Upper lobe of left lung (tissue), 6 donors: ENCODE results near the gene ZNF385D. TPM values are rescaled to one million over a fixed set of nuclear protein-coding genes. Genes with fewer than 3 reads are reported as not detected.

ENCODE experiments used
- ATAC-seq, 2 donors: fragments of 200-7000 bp; cut with Tn5 transposase; one replicate each; pipeline ENCODE4 v1.9.1; 2022; ENCODE audit warnings: mild to moderate bottlenecking in 2 of 2, moderate library complexity in 2 of 2; ENCODE audit not compliant: low FRiP score in 2 of 2
- DNase-seq, 2 donors: peaks; one replicate each; pipeline ENCODE4 v3.0.0-alpha.2; 2019 to 2020
- H3K27ac ChIP-seq, 4 donors: fragments of 200-600 bp; sonication (generic); one replicate each; pipeline ENCODE4 v1.5.1; 2016 to 2019
- H3K27me3 ChIP-seq, 4 donors: fragments of 200-600 bp; sonication (generic); one replicate each; pipeline ENCODE4 v1.5.1; 2017 to 2019
- H3K36me3 ChIP-seq, 4 donors: fragments of 200-600 bp; sonication (generic); one replicate each; pipeline ENCODE4 v1.5.1; 2016 to 2019
- H3K4me1 ChIP-seq, 4 donors: fragments of 200-600 bp; sonication (generic); one replicate each; pipeline ENCODE4 v1.5.1; 2018 to 2019
- H3K4me3 ChIP-seq, 4 donors: fragments of 200-600 bp; sonication (generic); one replicate each; pipeline ENCODE4 v1.5.1; 2017 to 2019; ENCODE audit warnings: mild to moderate bottlenecking in 2 of 4, moderate library complexity in 1 of 4
- H3K9me3 ChIP-seq, 4 donors: fragments of 200-600 bp; sonication (generic); one replicate each; pipeline ENCODE4 v1.5.1; 2018 to 2019
- EP300 ChIP-seq, 4 donors: sonication (generic); formaldehyde crosslinking; IDR thresholded peaks; one replicate each; pipeline ENCODE4 v1.5.1; 2017; ENCODE audit warnings: antibody characterized with exemption in 4 of 4, control low read depth in 2 of 4
- POLR2A ChIP-seq, 4 donors: fragments of 450-650 bp; IDR thresholded peaks; one replicate each; pipeline ENCODE4 v1.5.1; 2016 to 2017; ENCODE audit warnings: antibody characterized with exemption in 4 of 4, mild to moderate bottlenecking in 2 of 4
- POLR2AphosphoS5 ChIP-seq, 2 donors: sonication (generic); formaldehyde crosslinking; IDR thresholded peaks; one replicate each; pipeline ENCODE4 v1.5.1; 2017; ENCODE audit warnings: antibody characterized with exemption in 2 of 2
- WGBS, 2 donors: methylation state at CpG; one replicate each; pipeline ENCODE4 v1.1.5; 2017 to 2018; 5-methylcytosine and 5-hydroxymethylcytosine counted together
- total RNA-seq, 6 donors: library from RNA; depleted of rRNA in 4 of 6; stranded (reverse); fragments of >200 nt in 4 of 6; gene quantifications; one replicate each; pipeline versions ENCODE4 v1.1.0 to v1.2.1, GENCODE V29; 2016 to 2021
- TF ChIP-seq, protein P1 (sequence below), 6 experiments: fragments of 450-650 bp in 4 of 6; fragments of 200-600 bp in 2 of 6; sonication (generic) in 2 of 6; IDR thresholded peaks; one replicate each; pipeline ENCODE4 v1.5.1; 2016 to 2019; ENCODE audit warnings: antibody characterized with exemption in 6 of 6
- donor health status: DM: no; HTN: no; CAD: no; lungs with moderate emphysema.
- donor health status: DM: no; HTN: yes; CAD: no; lungs with severe emphysema.

The ZNF385D gene
- total RNA-seq, 6 donors from 2014 or later: 0.20 to 9.2 (median 0.76) TPM; not detected in 1

DNA sequence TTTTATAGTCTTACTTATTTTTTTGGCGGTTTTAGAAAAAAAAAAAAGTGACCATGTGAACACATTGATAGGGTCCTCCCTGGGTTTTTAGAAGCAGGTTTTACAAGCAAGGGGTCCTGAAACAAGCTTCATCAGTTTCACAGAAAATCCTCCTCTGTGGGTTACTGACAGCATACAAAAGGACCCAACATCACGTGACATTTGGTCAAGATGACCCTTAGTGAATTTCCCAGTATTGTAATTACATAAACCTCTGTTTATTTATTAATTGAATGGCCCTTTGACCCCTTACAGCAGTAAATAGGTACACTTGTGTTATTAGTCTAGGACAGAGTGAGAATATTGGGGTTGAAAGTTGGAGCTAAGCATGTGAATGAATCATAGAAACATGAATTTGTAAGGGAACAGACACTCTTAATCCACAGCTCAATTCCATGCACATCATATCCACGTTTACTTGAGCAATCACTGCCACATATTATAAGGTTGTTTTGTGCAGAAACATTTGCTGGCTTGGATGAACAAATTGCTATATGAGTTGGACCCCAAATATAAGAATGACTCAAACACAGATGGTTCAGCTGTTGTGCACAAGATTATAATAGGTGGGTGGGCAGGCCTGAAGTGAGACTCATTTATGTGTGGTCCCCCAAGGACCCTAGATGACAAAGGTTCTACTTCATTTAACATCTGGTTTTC is 137.5 kb downstream of the ZNF385D start:
- ATAC-seq (no peak), DNase-seq (no peak)
- Histone ChIP-seq H3K9me3 (no peaks in the 10 kb centered on the region), H3K4me1 (no peaks in the 10 kb centered on the region), H3K4me3 (no peak overlapping the region), H3K27ac (no peak overlapping the region), H3K27me3 (no peaks in the 10 kb centered on the region), H3K36me3 (no peaks in the 10 kb centered on the region)
- no peak for TF ChIP-seq EP300 (IDR thresholded peaks at IDR 0.05)
- no peak for TF ChIP-seq POLR2AphosphoS5 (IDR thresholded peaks at IDR 0.05)
- TF ChIP-seq, protein P1, sequence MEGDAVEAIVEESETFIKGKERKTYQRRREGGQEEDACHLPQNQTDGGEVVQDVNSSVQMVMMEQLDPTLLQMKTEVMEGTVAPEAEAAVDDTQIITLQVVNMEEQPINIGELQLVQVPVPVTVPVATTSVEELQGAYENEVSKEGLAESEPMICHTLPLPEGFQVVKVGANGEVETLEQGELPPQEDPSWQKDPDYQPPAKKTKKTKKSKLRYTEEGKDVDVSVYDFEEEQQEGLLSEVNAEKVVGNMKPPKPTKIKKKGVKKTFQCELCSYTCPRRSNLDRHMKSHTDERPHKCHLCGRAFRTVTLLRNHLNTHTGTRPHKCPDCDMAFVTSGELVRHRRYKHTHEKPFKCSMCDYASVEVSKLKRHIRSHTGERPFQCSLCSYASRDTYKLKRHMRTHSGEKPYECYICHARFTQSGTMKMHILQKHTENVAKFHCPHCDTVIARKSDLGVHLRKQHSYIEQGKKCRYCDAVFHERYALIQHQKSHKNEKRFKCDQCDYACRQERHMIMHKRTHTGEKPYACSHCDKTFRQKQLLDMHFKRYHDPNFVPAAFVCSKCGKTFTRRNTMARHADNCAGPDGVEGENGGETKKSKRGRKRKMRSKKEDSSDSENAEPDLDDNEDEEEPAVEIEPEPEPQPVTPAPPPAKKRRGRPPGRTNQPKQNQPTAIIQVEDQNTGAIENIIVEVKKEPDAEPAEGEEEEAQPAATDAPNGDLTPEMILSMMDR (IDR thresholded peaks at IDR 0.05): no peak
- 76 to 80% methylated on average over 3 of the region's 3 CpGs for WGBS, 2 donors

DNA sequence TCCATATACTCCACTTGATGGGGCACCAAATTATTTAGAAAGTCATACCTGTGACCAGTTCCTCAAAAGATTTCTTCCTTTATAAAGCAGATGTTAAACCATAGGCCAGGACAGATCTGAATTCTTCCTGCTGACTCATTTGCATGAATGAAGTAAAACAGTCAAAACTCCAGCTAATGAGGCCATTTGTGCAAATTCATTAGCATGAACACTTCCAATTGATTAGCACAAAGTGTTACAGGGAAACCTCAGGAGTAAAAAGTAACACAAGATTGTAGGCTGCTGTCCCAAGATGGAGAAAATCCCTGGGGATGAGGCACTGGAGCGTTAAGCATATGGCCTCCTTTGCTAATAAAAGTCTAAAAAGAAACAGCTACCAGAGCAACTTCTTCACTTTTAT is 149.8 kb downstream of the ZNF385D start:
- Histone ChIP-seq H3K4me1 (no peaks in the 10 kb centered on the region), H3K4me3 (no peak overlapping the region), H3K27ac (no peak overlapping the region), H3K9me3 (no peaks in the 10 kb centered on the region), H3K36me3 (no peaks in the 10 kb centered on the region), H3K27me3 (no peaks in the 10 kb centered on the region)
- 86 to 88% methylated on average over 1 of the region's 1 CpG for WGBS, 2 donors
- DNase-seq (no peak), ATAC-seq (no peak)
- no peak for TF ChIP-seq EP300 (IDR thresholded peaks at IDR 0.05)
- no peak for TF ChIP-seq POLR2AphosphoS5 (IDR thresholded peaks at IDR 0.05)
- TF ChIP-seq, protein P1 (IDR thresholded peaks at IDR 0.05): no peak
- no peak for TF ChIP-seq POLR2A (IDR thresholded peaks at IDR 0.05)

DNA sequence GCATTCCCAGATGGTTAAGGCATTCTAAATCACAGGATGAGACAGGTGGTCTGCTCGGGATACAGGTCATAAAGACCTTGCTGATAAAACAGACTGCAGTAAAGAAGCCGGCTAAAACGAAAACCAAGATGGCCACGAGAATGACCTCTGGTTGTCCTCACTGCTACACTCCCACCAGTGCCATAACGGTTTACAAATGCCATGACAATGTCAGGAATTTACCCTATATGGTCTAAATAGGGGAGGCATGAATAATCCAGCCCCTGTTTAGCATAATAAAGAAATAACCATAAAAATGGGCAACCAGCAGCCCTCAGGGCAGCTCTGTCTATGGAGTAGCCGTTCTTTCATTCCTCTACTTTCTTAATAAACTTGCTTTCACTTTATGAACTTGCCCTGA is 151.1 kb downstream of the ZNF385D start:
- ATAC-seq (no peak), DNase-seq (no peak)
- WGBS, 2 donors: 86 to 87% methylated on average over 6 of the region's 6 CpGs
- H3K27ac ChIP-seq: no peak overlapping the region
- H3K4me1 ChIP-seq: no peaks in the 10 kb centered on the region
- H3K9me3 ChIP-seq: no peaks in the 10 kb centered on the region
- no peaks in the 10 kb centered on the region for H3K36me3 ChIP-seq
- TF ChIP-seq, protein P1 (IDR thresholded peaks at IDR 0.05): no peak
- TF ChIP-seq POLR2A (IDR thresholded peaks at IDR 0.05) (no peak), POLR2AphosphoS5 (IDR thresholded peaks at IDR 0.05) (no peak), EP300 (IDR thresholded peaks at IDR 0.05) (no peak)
- H3K4me3 ChIP-seq: no peak overlapping the region
- no peaks in the 10 kb centered on the region for H3K27me3 ChIP-seq

DNA sequence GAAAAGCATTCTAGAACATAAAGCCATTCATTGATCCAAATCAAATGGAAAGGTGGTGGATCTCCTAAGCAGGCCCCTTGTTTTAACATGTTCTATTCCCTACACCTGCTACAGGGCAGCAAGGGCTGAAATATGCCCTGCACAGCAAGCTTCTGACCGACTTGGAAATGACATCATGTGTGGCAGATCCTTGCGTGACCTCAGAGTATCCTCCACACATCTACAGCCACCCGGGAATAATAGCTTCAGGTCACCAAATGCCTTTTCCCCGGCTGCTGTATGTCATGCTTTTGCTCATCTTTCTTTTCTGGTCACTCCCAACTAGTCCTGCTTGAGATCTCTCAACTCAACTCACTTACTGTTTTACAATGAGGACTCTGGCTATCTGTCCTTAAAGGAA is 158.2 kb downstream of the ZNF385D start:
- Histone ChIP-seq H3K4me3 (no peak overlapping the region), H3K36me3 (no peaks in the 10 kb centered on the region), H3K27me3 (no peaks in the 10 kb centered on the region), H3K27ac (no peak overlapping the region), H3K4me1 (no peaks in the 10 kb centered on the region), H3K9me3 (no peaks in the 10 kb centered on the region)
- TF ChIP-seq POLR2A (IDR thresholded peaks at IDR 0.05) (no peak), EP300 (IDR thresholded peaks at IDR 0.05) (no peak), POLR2AphosphoS5 (IDR thresholded peaks at IDR 0.05) (no peak)
- TF ChIP-seq, protein P1 (IDR thresholded peaks at IDR 0.05): no peak
- 77 to 83% methylated on average over 4 of the region's 4 CpGs for WGBS, 2 donors
- no peak for DNase-seq
- ATAC-seq: no peak

DNA sequence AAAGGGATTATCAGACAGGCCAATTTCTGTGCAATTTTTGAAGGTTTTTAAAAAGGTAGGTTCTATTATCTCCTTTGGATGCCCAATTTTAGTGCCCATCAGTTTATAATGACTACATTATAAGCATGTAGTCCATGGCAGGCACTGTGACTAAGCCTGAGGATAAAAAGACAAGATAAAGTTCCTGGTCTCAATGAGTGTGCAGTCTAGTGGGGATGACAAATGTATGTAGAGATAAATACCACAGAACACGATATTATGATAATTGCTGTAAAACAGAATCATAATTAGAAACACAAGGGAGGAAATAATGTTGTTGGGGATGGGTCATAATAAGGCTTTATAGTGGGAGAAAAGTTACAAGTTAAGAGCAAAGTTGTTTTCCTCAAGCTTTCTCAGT is 163.1 kb downstream of the ZNF385D start:
- Histone ChIP-seq H3K27ac (no peak overlapping the region), H3K36me3 (no peaks in the 10 kb centered on the region), H3K4me3 (no peak overlapping the region), H3K27me3 (no peaks in the 10 kb centered on the region), H3K9me3 (no peaks in the 10 kb centered on the region), H3K4me1 (no peaks in the 10 kb centered on the region)
- ATAC-seq (no peak), DNase-seq (no peak)
- 77 to 85% methylated on average over 1 of the region's 1 CpG for WGBS, 2 donors
- TF ChIP-seq POLR2AphosphoS5 (IDR thresholded peaks at IDR 0.05) (no peak), POLR2A (IDR thresholded peaks at IDR 0.05) (no peak), EP300 (IDR thresholded peaks at IDR 0.05) (no peak)
- TF ChIP-seq, protein P1 (IDR thresholded peaks at IDR 0.05): no peak
